Thoracic aorta (tissue), 2 donors: ENCODE results near the gene ING4. TPM values are rescaled to one million over a fixed set of nuclear protein-coding genes. Genes with fewer than 3 reads are reported as not detected.

ENCODE experiments used
- ATAC-seq: fragments of 150-250 bp; one replicate; pipeline ENCODE4 v1.8.0; 2017; ENCODE audit warnings: low read depth; ENCODE audit not compliant: insufficient number of reproducible peaks, low FRiP score
- DNase-seq: peaks from one replicate; pipeline ENCODE4 v3.0.0-alpha.2; 2020; ENCODE audit warnings: low spot score
- H3K27ac ChIP-seq, 2 donors: fragments of 200-600 bp; sonication (generic); 1 replicate in 1 of 2; 2 replicates in 1 of 2; pipeline ENCODE4 v1.5.1; 2016; ENCODE audit warnings: mild to moderate bottlenecking in 2 of 2, moderate library complexity in 2 of 2
- H3K27me3 ChIP-seq: fragments of 200-600 bp; sonication (generic); replicated peaks from 2 replicates; pipeline ENCODE4 v1.6.0; 2016; ENCODE audit warnings: mild to moderate bottlenecking; ENCODE audit not compliant: insufficient read depth
- H3K36me3 ChIP-seq: fragments of 200-600 bp; sonication (generic); one replicate; pipeline ENCODE4 v1.5.1; 2016
- H3K4me1 ChIP-seq, 2 donors: fragments of 200-600 bp; sonication (generic); 1 replicate in 1 of 2; 2 replicates in 1 of 2; pipeline versions ENCODE4 v1.5.1 to v1.6.0; 2016; ENCODE audit warnings: low read depth in 2 of 2, mild to moderate bottlenecking in 1 of 2; ENCODE audit not compliant: control insufficient read depth in 1 of 2
- H3K4me3 ChIP-seq: fragments of 200-600 bp; sonication (generic); 2 replicates; pipeline ENCODE4 v1.5.1; 2016; ENCODE audit warnings: mild to moderate bottlenecking
- H3K9me3 ChIP-seq: fragments of 200-600 bp; sonication (generic); 2 replicates; pipeline ENCODE4 v1.5.1; 2016
- CTCF ChIP-seq: fragments of 200-600 bp; sonication (generic); IDR thresholded peaks from one replicate; pipeline ENCODE4 v1.5.1; 2019; ENCODE audit warnings: antibody characterized with exemption
- total RNA-seq, 2 donors: library from RNA; depleted of rRNA; stranded (reverse); fragments of >200 nt; gene quantifications; one replicate each; pipeline versions ENCODE4 v1.1.0 to v1.2.3, GENCODE V29; 2016

Gene ING4
- total RNA-seq, 2 donors from 2014 or later: 21.8 to 36.9 TPM

GRCh38 chr12:6700646-6701051, 37.7 kb upstream of the ING4 start, which contains the start of gene PIANP:
PIANP (minus strand) TSS chr12:6700815; CDS start chr12:6698061, 2,754 bp downstream.
- ATAC-seq (peak; percentile 50), DNase-seq (no peak)
- Histone ChIP-seq H3K27me3 (no peaks in the 10 kb centered on the region), H3K4me1 (peaks cover 0 to 15% of the 10 kb centered on the region in 2 donors), H3K27ac (no peak within 1 kb of the TSS), H3K36me3 (no peaks in the 10 kb centered on the region), H3K9me3 (no peaks in the 10 kb centered on the region), H3K4me3 (peak within 1 kb of the TSS; percentile 76)
- no peak for TF ChIP-seq CTCF

- DNase-seq (no peak), ATAC-seq (no peak)
- no peak overlapping the region for H3K27ac ChIP-seq
- H3K36me3 ChIP-seq: no peaks in the 10 kb centered on the region
- H3K27me3 ChIP-seq: no peaks in the 10 kb centered on the region
- H3K4me1 ChIP-seq: peaks cover 0 to 15% of the 10 kb centered on the region in 2 donors
- TF ChIP-seq CTCF: no peak
- H3K9me3 ChIP-seq: no peaks in the 10 kb centered on the region
- H3K4me3 ChIP-seq: peak overlapping the region; percentile 76
Measured at GRCh38 chr12:6699989-6700645, 37.2 kb upstream of the ING4 start.

DNA sequence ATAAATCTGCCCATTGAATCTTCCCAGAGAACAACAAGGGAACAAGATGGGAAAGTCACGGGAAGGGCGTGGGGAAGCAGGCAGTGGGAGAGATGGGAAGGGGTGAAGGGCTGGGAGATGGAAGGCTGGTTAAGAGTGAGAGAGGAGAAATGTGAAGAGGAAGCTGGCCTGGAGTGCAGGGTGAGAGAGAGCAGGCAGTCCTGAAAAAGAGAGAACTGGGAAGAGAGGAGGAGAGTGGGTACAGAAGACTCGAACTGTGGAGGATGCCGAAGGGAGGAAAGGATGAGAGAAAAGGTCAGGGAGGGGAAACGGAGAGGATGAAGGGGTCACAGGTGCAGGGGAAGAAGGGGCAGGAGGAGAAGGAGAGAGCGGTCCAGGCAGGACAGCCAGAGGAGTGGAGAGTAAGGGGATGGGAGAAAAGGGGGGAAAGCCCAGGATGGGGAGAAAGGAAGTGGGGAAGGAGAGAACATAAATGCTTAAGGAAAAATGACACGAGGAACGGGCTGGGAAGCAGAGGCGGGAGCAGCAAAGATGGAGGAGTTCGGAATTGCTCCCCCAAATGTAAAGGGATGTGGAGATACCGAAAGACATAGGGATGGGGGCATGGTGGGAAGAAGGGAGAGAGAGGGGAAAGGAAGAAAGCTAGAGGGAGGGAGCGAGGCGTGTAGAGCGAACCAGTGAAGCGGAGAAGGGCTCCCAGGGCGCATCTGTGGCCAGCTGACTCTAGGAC, 36.5 kb upstream of the ING4 start:
- H3K27me3 ChIP-seq: no peaks in the 10 kb centered on the region
- H3K4me3 ChIP-seq: peak overlapping the region; percentile 76
- H3K4me1 ChIP-seq: peaks cover 0 to 15% of the 10 kb centered on the region in 2 donors
- ATAC-seq (no peak), DNase-seq (no peak)
- no peaks in the 10 kb centered on the region for H3K9me3 ChIP-seq
- H3K36me3 ChIP-seq: no peaks in the 10 kb centered on the region
- no peak for TF ChIP-seq CTCF
- no peak overlapping the region for H3K27ac ChIP-seq

DNA sequence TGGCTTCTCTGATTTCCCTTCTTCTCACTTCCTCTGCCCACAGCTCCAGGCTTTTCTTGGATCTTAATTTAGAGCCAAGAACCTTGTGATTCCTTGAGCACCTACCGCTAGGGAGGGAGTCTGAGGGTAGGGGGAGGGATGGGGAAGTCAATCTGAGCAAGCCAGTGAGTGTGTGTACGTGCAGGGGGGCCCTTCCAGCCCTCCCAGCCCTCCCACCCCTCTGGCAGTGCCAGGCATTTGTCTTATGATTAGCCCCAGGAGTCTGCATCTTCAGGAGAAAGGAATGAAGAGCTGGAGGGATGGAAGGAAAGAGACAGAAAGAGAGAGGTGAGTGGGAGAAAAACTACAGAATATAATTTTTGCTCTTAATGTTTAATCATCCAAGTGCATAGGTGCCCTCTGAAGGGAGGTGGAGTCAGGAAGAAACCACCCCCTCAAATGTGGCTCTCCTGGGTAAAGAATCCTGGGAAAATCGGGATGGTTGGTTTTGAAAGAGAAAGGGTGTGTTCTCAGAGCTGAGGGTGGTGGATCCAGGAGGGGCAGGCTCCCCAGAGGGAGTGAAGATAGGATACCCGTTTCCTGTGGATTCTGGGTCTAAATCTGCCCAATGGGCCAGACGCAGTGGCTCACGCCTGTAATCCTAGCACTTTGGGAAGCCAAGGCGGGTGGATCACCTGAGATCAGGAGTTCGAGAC, 35.6 kb upstream of the ING4 start:
- Histone ChIP-seq H3K27me3 (no peaks in the 10 kb centered on the region), H3K4me1 (peaks cover 0 to 15% of the 10 kb centered on the region in 2 donors)

More for the DNA sequence above, 35.6 kb upstream of the ING4 start:
- H3K9me3 ChIP-seq: no peaks in the 10 kb centered on the region
- no peak overlapping the region for H3K4me3 ChIP-seq
- TF ChIP-seq CTCF: no peak
- H3K27ac ChIP-seq: no peak overlapping the region
- ATAC-seq (no peak), DNase-seq (no peak)
- H3K36me3 ChIP-seq: no peaks in the 10 kb centered on the region
